OCI-M1 (cell line): Measurements from ENCODE around the gene ATF7IP.
"Not testable (repeated sequence)": the region's sequence is repeated elsewhere in the genome, so short reads cannot be mapped to it uniquely, and the experiment has no call there.

Source experiments
- DNase-seq: peaks from one replicate; lab custom pipeline; 2025; lab: John Stamatoyannopoulos, UW

The ATF7IP gene

GRCh38 chr12:14379508-14379907 lies 14.0 kb downstream of the ATF7IP start:
- no peak for DNase-seq

DNA sequence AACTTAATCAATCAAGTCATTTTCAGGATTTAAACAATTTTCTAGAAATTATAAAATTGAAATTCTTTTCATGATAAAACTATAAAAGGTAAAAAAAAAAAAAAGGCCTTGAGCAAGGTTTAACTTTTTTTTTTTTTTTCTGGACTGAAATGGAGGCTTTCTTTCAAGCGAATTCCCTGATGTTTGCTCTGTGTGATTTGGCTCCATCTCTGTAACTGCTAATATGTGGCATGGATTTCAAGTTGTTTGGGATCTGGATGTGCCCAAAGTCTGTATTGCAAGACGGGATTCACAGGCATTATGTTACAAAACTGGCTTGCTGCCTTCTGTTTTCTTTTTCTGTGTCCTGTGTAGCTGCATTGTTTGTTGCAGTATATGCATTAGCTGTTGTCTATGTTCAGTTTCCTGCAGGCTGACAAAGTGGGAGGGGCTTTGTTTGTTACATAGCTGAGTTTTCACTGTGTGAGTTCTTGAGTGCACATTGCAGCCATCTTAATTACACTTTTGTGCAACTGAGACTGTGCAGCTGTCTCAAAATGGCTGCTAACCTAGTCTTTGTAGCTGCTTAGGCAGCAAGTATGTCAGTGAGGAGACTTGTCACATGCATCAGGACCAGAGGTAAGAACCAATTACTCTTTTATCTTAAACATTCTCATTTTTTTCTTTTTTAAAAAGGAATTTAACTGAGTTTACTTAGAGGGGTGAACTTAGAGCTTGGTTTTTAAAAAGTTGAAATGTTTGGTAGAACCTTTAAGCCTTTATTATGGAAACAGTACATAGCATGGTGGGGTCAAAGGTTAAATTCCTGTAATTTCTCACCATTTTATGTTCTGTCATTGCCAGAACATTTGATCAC lies 19.5 kb downstream of the ATF7IP start:
- DNase-seq: peak; percentile 97

- no peak for DNase-seq
Observed at GRCh38 chr12:14387219-14387871, 21.9 kb downstream of the ATF7IP start.

GRCh38 chr12:14390449-14390848 lies 25.0 kb downstream of the ATF7IP start:
- no peak for DNase-seq

DNA sequence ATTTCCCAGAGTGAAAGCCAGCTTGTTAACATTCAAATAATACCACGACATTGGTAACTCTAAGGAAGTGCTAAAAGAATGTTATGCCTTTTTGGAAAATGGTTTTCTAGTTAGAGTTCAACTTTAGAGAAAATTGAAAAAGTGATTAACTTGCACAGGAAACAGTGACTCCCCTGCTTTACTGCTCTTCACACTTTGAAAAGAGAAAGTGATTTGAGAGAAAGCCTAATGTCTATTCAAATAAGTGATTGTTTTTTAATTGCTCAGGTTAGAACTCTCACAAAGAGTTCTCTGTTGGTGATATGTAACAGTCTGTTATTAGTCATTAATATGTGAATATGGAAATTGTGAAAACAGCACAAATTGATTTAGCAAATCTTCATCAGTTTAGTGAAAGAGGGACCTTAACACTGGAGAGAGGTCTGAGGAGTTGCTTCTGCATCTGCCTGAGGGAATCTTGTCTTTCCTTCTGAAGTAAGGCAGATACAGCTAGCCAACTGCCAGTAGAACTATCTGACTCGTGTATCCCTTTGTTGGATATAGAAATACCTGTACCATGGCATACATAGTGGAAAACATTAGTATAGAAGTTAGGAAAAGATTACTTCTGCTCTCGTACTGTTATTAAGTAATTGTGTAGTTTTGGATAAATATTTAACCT lies 25.5 kb downstream of the ATF7IP start:
- no peak for DNase-seq

- DNase-seq: peak; percentile 65
Observed at GRCh38 chr12:14393751-14394150, 28.3 kb downstream of the ATF7IP start.

GRCh38 chr12:14394317-14395073 lies 29.0 kb downstream of the ATF7IP start:
- DNase-seq: peak; percentile 95

DNA sequence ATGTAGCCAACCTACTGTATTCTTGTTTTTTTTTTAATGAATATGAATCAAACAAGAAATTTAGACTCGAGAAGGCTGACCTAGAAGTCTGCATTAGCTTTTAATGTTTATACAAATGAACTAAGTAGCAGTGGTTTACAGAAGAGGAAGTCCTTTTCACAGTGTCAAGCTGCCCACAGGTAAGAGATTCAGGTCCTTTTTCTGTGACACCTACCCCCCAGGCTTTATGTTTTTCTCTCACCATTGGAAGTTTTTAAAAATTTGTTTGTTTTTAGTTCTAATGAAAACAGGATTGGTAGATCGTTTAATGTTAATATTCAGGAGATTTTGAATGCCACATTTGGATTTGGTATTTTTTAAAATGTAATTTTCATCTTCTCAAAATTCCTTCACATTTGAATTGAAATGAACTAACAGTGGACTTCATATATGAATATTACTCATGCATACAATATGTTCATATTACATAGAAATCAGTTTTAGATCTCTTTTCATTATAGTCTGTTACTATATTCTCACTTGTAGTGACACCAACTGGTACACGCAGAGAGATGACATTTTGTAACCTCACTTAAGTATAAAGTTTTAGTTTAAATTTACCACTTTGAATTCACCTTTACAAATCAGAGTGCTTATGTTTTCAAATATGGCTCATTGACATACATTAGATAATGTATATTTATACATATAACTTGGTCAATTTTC lies 29.7 kb downstream of the ATF7IP start:
- DNase-seq: peak; percentile 75

GRCh38 chr12:14396071-14396470 lies 30.6 kb downstream of the ATF7IP start:
- DNase-seq: no peak

DNA sequence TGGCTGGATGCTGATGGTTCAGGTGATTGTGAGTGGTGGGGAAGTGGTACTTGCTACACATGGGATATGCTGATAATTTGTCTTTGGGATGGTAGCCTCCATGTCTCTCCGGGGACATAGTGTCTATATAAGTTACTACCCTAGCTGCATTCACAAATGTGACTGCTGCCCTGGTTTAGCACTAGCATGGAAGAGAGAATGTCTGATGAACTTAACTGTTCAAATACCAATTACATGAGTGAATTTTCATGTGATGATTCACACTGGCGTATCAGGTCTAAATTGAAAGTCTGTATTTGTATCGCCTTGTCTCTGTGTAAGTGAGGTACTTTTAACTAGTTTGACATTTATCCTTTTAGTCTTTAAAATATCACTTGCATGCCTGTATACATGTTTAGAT lies 34.4 kb downstream of the ATF7IP start:
- DNase-seq: no peak

GRCh38 chr12:14400599-14400998 lies 35.1 kb downstream of the ATF7IP start:
- no peak for DNase-seq

DNA sequence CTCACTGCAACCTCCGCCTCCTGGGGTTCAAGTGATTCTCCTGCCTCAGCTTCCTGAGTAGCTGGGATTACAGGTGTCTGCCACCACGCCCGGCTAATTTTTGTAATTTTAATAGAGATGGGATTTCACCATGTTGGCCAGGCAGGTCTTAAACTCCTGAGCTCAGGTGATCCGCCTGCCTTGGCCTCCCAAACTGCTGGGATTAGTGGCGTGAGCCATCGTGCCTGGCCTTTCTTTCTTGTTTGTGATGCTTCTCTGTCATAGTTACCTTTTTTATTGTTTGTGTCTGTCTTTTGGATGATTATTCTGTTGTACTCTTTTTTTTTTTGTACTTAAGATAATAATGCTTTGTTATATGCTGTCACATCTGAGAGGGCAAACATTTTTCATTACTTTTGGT lies 35.8 kb downstream of the ATF7IP start:
- not testable (repeated sequence) for DNase-seq

DNA sequence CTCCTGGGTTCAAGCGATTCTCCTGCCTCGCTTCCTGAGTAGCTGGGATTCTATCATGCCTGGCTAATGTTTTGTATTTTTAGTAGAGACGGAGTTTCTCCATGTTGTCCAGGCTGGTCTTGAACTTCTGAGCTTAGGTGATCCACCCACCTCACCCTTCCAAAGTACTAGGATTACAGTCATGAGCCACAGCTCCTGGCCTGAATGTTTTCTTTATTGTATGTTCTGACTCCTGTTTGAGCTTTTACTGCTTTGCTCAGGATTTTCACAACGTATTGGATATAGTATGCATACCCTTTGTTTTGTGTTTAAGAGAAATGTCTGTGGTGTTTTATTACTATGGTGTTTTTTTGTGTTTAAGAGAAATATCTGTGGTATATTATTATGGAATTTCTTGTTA lies 37.2 kb downstream of the ATF7IP start:
- DNase-seq: no peak

DNA sequence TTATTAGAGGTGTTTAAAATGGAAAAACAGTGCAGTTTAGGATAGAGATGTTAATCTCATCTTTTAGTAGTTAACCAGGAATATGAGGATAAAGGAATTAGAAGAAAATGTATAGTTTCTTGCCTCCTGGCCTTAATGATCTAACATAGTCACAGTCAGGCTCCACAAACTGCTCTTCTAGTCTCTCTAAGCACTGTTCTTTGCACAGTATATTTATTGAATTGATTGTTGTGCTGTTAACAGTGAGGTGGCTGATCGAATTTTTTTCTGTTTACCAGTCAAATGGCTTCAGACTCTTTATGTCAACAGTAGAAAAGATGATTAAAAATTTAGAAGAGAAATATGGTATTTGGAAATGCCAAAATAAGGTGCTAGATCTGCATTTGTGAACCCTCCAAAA lies 37.8 kb downstream of the ATF7IP start:
- DNase-seq: no peak

GRCh38 chr12:14403711-14404196 lies 38.3 kb downstream of the ATF7IP start:
- peak; percentile 71 for DNase-seq

DNA sequence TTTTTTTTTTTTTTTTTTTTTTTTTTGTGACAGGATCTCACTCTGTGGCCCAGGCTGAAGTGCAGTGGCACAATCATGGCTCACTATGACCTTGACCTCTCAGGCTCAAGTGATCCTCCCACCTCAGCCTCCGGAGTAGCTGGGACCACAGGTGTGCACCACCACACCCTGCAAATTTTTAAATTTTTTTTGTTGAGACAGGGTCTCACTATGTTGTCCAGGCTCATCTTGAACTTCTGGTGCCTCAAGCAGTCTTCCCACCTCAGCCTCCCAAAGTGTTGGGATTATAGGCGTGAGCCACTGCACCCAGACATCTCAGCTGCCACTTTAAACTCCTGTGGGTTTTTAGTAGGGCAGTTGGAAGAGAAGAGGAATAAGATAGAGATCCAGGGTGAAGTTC lies 39.9 kb downstream of the ATF7IP start:
- DNase-seq: not testable (repeated sequence)

DNA sequence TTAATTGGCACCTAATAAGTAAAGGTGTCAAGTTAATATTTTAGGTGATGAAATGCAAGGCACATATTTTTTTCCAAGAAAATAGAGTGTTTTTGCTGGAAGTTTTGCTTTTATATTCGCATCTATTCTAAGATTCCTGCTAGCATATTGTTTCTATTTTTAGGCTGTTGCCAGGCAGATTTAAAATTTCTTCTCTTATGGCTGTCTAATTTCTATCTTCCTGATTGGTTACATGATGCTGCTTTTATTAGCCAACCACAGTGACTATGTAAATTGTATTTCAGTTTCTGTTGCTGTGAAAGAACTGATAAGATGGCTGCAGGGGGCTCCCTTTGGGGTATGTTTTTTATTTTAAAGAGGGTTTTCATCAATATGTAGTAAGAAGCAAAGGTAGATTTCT lies 42.7 kb downstream of the ATF7IP start:
- DNase-seq: peak; percentile 93

DNA sequence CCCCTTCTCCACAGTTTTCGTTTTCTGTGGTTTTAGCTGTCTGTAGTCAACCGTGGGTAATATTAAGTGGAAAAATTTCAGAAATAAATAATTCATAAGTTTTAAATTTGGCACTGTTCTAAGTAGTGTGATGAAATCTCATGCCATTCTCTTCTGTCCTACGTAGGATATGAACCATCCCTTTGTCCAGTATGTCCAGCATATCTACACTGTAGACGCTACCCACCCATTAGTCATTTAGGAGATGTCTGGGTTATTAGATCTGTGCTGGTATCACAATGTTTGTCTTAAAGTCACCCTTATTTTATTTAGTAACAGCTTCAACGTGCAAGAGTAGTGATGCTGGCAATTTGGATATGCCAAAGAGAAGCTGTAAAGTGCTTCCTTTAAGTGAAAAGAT lies 44.7 kb downstream of the ATF7IP start:
- no peak for DNase-seq

- peak; percentile 55 for DNase-seq
Observed at GRCh38 chr12:14410841-14411569, 45.5 kb downstream of the ATF7IP start.

DNA sequence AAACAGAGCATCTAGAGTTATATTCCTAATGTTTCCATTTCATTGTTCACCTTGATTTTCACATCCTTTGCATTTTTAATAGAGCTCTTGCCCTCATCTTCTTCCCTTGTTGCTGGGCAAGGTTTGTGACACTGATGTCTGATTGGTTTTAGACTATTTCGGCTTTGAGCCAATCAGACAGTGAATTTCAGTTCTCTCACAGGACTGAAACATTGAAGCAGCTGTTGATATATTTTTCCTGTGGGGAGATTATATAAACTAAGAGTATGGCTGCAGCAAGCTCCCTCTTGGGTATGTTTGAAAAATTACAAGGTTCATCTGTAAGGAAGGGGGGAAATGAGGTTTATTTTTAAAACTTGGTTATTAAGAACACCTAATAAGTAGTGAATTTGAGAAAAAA lies 51.2 kb downstream of the ATF7IP start:
- DNase-seq: peak; percentile 89

- peak; percentile 70 for DNase-seq
Observed at GRCh38 chr12:14417715-14418114, 52.2 kb downstream of the ATF7IP start.
